Karpas-422 (cell line): ENCODE measurements around the gene LUC7L. TPM values are rescaled to one million over a fixed set of nuclear protein-coding genes. Genes with fewer than 3 reads are reported as not detected.
"Not testable (repeated sequence)": the region's sequence is repeated elsewhere in the genome, so short reads cannot be mapped to it uniquely, and the experiment has no call there.

ENCODE experiments used
- DNase-seq: peaks from one replicate; pipeline ENCODE4 v3.0.0-alpha.2; 2015
- H2AFZ ChIP-seq: fragments of 200-600 bp; sonication (generic); 2 replicates; pipeline ENCODE4 v1.6.1; 2014; ENCODE audit warnings: antibody characterized with exemption, low read length, mixed read lengths
- H3K27ac ChIP-seq: fragments of 200-600 bp; sonication (generic); 2 replicates; pipeline ENCODE4 v1.5.1; 2014; ENCODE audit warnings: mild to moderate bottlenecking, low read length, moderate library complexity
- H3K27me3 ChIP-seq: fragments of 200-600 bp; sonication (generic); 2 replicates; pipeline ENCODE4 v1.6.1; 2014; ENCODE audit warnings: low read length, mixed read lengths
- H3K36me3 ChIP-seq: fragments of 200-600 bp; sonication (generic); 2 replicates; pipeline ENCODE4 v1.6.1; 2014; ENCODE audit warnings: low read length, mixed read lengths; ENCODE audit not compliant: insufficient read depth
- H3K4me1 ChIP-seq: fragments of 200-600 bp; sonication (generic); 2 replicates; pipeline ENCODE4 v1.6.1; 2014; ENCODE audit warnings: mild to moderate bottlenecking, low read length, mixed read lengths
- H3K4me2 ChIP-seq: fragments of 200-600 bp; sonication (generic); 2 replicates; pipeline ENCODE4 v1.6.1; 2014; ENCODE audit warnings: low read length, low read depth, mild to moderate bottlenecking; ENCODE audit not compliant: poor library complexity, severe bottlenecking
- H3K4me3 ChIP-seq: fragments of 200-600 bp; sonication (generic); 2 replicates; pipeline ENCODE4 v1.5.1; 2014; ENCODE audit warnings: mild to moderate bottlenecking, antibody characterized with exemption, low read length, mixed read lengths
- H3K79me2 ChIP-seq: fragments of 200-600 bp; sonication (generic); 2 replicates; pipeline ENCODE4 v1.6.1; 2014; ENCODE audit warnings: mild to moderate bottlenecking, low read length, mixed read lengths
- H3K9ac ChIP-seq: fragments of 200-600 bp; sonication (generic); 2 replicates; pipeline ENCODE4 v1.6.0; 2014; ENCODE audit warnings: low read length
- H3K9me2 ChIP-seq: fragments of 200-600 bp; sonication (generic), shearing (Covaris generic); replicated peaks from 2 replicates; pipeline ENCODE4 v1.6.0; 2014; ENCODE audit warnings: mild to moderate bottlenecking, low read length, moderate library complexity; ENCODE audit not compliant: insufficient read depth
- H3K9me3 ChIP-seq: fragments of 300-700, 200-600 bp; sonication (generic); 2 replicates; pipeline ENCODE4 v1.6.1; 2014; ENCODE audit warnings: low read length, mixed read lengths
- H4K20me1 ChIP-seq: fragments of 200-600 bp; sonication (generic); 2 replicates; pipeline ENCODE4 v1.6.1; 2014; ENCODE audit warnings: mild to moderate bottlenecking, antibody characterized with exemption, low read length, low read depth; ENCODE audit not compliant: insufficient read depth
- total RNA-seq: library from RNA; depleted of rRNA; stranded (reverse); fragments of >200 nt; shearing (Covaris generic); gene quantifications from 2 replicates; pipeline ENCODE4 v1.2.3, GENCODE V29; 2014; ENCODE audit warnings: low replicate concordance

The LUC7L gene
- total RNA-seq, 1 experiment from 2014 or later = 85.6 TPM

DNA sequence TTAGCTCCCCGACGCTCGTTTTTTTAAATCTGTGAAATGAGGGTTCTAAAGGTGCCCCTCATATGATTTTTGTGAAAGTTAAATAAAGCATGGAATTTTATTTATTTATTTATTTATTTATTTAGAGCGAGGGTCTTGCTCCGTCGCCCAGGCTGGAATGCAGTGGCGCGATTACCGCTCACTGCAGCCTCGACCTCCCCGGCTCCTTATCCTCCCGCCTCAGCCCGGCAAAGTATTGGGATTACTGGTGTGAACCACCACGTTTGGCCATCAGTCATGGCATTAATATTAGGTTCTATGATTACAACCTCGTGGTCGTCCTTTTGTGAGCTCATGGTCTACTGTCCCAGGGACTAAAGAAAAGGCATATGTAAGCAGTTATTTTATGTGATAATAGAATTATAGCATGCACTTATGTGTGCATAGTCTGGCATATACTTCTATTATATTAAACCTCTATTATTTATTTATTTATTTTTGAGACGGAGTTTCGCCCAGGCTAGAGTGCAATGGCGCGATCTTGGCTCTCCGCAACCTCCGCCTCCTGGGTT, 557 bp upstream of the LUC7L start:
- H3K4me1 ChIP-seq = peaks cover 24% of the 10 kb centered on the region
- H2AFZ ChIP-seq = no peak overlapping the region
- peak overlapping the region; percentile 94; the same call in 1 of the 2 replicates for H3K9ac ChIP-seq
- peak; percentile 50 for DNase-seq
- H3K36me3 ChIP-seq = peaks cover 27% of the 10 kb centered on the region
- no peaks in the 10 kb centered on the region for H3K9me2 ChIP-seq
- peaks cover 40% of the 10 kb centered on the region for H3K79me2 ChIP-seq
- H3K9me3 ChIP-seq = no peaks in the 10 kb centered on the region
- H3K27ac ChIP-seq = no peak overlapping the region
- H3K4me2 ChIP-seq = peak overlapping the region; percentile 97
- H3K27me3 ChIP-seq = no peaks in the 10 kb centered on the region
- H3K4me3 ChIP-seq = peak overlapping the region; percentile 95
- peaks cover 24% of the 10 kb centered on the region for H4K20me1 ChIP-seq

DNA sequence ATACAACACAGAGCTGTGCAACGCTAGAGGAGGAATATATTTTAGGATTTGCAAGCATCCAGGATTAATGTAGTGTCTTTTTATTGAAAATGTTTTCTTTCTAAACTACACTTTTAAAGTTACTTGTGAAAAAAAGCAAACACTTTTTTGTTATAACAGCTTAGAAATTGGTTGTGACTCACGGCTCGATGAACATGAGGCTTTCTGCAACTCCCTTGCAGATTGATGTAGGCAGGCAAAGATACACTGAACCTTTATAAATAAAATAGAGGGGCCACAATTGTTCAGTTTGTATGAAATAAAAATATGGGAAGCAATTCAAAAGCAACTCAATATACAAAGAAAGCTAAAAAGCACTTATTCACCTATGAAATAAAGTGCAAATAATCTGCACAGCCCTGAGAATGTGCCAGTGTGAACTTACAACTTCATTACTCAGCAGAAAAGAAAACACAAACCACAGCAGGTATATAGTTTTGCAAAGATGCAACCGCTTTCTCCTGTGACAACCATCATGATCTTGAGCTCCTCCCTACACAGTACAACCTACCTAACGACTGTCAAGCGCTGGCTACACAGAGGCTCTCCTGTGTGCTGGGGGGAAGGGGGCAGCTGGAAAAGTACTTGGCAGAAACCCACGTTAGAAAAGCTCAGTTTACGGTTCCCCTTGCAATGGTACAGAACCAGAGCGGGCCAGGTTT, 948 bp downstream of the LUC7L start:
- peaks cover 18% of the 10 kb centered on the region for H3K4me1 ChIP-seq
- H3K9ac ChIP-seq = peak overlapping the region; percentile 94
- 0 out of 2 replicates have a peak overlapping the region, but pooled peaks have one; percentile 14 for H2AFZ ChIP-seq
- H3K36me3 ChIP-seq = peaks cover 29% of the 10 kb centered on the region
- peak overlapping the region; percentile 95 for H3K4me3 ChIP-seq
- H3K4me2 ChIP-seq = peak overlapping the region; percentile 97
- peaks cover 50% of the 10 kb centered on the region for H3K79me2 ChIP-seq
- H4K20me1 ChIP-seq = peaks cover 24% of the 10 kb centered on the region
- H3K27me3 ChIP-seq = no peaks in the 10 kb centered on the region
- no peaks in the 10 kb centered on the region for H3K9me2 ChIP-seq
- DNase-seq = peak; percentile 53
- no peaks in the 10 kb centered on the region for H3K9me3 ChIP-seq
- peak overlapping the region; percentile 52 for H3K27ac ChIP-seq

DNA sequence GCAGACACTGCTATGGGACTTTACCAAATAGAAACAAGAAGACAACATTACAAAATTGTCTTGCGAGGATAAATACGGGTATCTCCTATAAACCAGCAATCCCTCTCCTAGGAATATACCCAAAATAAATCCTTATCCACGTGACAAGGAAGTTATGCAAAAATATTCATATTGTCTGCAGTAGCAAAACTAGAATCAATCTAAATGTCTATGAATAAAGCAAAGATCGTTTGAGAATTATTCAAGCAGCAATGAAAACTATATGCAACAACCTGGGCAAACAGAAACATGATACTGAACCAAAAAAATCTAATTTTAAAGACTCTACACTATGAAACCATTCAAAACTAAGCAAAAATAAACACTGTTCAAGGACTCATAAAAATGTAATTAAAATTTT, 9.2 kb downstream of the LUC7L start:
- H3K36me3 ChIP-seq = peaks cover 33% of the 10 kb centered on the region

DNA sequence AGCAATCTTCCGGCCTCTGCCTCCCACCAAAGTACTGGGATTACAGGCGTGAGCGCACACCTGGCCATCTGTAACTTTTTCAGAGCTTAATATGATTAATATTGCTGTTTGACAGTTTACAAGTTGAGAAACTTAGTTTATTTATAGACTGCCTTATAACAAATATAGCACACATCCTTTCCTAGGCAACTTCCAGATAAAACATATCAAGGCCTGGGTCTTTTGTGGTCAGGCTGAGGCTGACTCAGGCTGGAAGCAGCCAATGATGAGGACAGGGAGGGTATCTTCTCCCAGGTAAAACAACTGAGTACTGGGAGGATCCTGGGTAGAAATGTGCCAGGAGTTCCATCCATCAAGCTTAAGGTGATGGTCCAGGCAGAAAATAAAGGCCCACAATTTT, 16.2 kb downstream of the LUC7L start:
- Histone ChIP-seq H3K9ac (no peak overlapping the region), H3K9me3 (no peaks in the 10 kb centered on the region), H3K27me3 (no peaks in the 10 kb centered on the region), H3K36me3 (peaks cover 33% of the 10 kb centered on the region; the same call in 1 of the 2 replicates), H3K27ac (no peak overlapping the region), H3K79me2 (peaks cover 56% of the 10 kb centered on the region), H4K20me1 (peaks cover 17% of the 10 kb centered on the region), H3K4me1 (no peaks in the 10 kb centered on the region), H3K4me2 (no peak overlapping the region), H3K4me3 (no peak overlapping the region), H2AFZ (no peak overlapping the region), H3K9me2 (no peaks in the 10 kb centered on the region)
- DNase-seq = no peak

More for the DNA sequence above, 9.2 kb downstream of the LUC7L start:
- Histone ChIP-seq H4K20me1 (no peaks in the 10 kb centered on the region), H3K27ac (no peak overlapping the region), H3K4me2 (no peak overlapping the region), H3K9me3 (no peaks in the 10 kb centered on the region), H3K4me1 (no peaks in the 10 kb centered on the region), H3K9ac (no peak overlapping the region), H3K27me3 (no peaks in the 10 kb centered on the region), H2AFZ (no peak overlapping the region), H3K79me2 (peaks cover 57% of the 10 kb centered on the region), H3K9me2 (no peaks in the 10 kb centered on the region), H3K4me3 (no peak overlapping the region)
- no peak for DNase-seq

DNA sequence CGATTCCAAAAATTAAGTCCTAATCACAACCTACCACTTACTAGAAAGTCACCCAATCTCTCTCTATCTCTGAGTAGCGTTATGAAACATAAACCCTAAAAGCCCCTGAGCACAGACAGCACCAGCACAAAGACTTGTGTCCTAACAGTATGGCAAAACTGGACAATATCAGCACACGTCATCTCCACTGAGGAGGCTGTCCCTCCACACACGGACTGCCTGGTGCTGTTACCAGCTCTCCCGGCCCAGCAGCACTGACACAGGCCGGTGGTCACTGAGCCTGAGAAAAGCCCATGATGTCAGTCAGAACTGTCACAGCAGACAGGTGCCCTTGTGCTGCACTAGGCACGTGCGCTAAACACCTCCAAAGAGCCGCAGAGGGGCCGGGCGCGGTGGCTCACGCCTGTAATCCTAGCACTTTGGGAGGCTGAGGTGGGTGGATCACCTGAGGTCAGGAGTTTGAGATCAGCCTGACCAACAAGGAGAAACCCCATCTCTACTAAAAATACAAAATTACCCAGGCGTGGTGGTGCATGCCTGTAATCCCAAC, 17.5 kb downstream of the LUC7L start:
- peaks cover 49% of the 10 kb centered on the region for H3K79me2 ChIP-seq
- not testable (repeated sequence) for H3K4me3 ChIP-seq, H3K27ac ChIP-seq, DNase-seq, H3K4me1 ChIP-seq, H2AFZ ChIP-seq, H3K9ac ChIP-seq, H3K9me3 ChIP-seq, H3K4me2 ChIP-seq, H3K9me2 ChIP-seq, H3K27me3 ChIP-seq
- peaks cover 17% of the 10 kb centered on the region for H4K20me1 ChIP-seq
- H3K36me3 ChIP-seq = peaks cover 33% of the 10 kb centered on the region; the same call in 1 of the 2 replicates

DNA sequence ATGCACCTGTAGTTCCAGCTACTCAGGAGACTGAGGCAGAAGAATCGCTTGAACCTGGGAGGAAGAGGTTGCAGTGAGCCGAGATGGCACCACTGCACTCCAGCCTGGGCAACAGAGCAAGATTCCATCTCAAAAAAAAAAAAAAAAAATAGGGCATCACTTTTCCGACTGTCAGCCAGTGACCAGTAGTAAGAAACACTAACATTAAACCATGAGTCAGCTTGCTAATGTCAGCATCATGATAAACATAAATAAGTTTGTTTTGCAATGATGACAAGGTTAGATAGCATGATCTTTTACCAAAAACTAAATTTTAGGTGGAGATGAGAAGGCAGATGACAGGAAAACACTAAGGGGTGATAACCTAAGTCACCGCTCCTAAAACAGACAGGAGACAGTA, 19.9 kb downstream of the LUC7L start:
- not testable (repeated sequence) for DNase-seq, H3K4me3 ChIP-seq, H3K9ac ChIP-seq, H2AFZ ChIP-seq, H3K4me1 ChIP-seq, H3K27ac ChIP-seq, H3K4me2 ChIP-seq, H3K27me3 ChIP-seq, H3K9me2 ChIP-seq, H3K9me3 ChIP-seq
- H3K79me2 ChIP-seq = peaks cover 44% of the 10 kb centered on the region
- H3K36me3 ChIP-seq = peaks cover 49% of the 10 kb centered on the region
- H4K20me1 ChIP-seq = peaks cover 21% of the 10 kb centered on the region

DNA sequence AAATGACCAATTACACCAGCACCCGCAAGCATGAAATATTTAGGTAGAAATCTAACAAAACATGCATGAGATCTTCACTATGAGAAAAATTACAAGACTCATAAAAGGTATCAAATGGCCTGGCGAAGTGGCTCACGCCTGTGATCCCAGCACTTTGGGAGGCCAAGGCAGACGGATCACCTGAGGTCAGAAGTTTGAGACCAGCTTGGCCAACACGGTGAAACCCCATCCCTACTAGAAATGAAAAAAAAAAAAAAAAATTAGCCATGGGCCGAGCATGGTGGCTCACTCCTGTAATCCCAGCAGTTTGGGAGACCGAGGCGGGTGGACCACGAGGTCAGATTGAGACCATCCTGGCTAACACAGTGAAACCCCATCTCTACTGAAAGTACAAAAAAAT, 25.2 kb downstream of the LUC7L start:
- H3K4me1 ChIP-seq, H3K27ac ChIP-seq, H3K9ac ChIP-seq, H3K9me2 ChIP-seq, H2AFZ ChIP-seq, H4K20me1 ChIP-seq, DNase-seq, H3K27me3 ChIP-seq, H3K4me2 ChIP-seq, H3K4me3 ChIP-seq, H3K9me3 ChIP-seq: not testable (repeated sequence)
- H3K36me3 ChIP-seq = peaks cover 43% of the 10 kb centered on the region
- H3K79me2 ChIP-seq = peaks cover 14% of the 10 kb centered on the region

DNA sequence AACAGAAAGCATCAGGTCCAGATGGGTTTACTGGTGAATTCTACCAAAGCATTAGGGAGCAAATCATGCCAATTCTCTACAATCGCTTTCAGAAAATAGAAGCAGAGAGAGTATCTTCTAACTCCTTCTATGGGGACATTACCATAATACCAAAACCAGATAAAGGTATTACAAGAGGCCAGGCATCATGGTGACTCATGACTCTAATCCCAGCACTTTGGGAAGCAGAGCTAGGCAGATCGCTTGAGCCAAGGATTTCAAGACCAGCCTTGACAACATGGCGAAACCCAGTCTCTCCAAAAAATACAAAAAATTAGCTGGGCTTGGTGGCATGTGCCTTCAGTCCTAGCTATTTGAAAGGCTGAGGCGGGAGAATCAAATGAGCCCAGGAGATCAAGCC, 26.0 kb downstream of the LUC7L start:
- H3K4me2 ChIP-seq = no peak overlapping the region
- no peaks in the 10 kb centered on the region for H3K9me2 ChIP-seq
- no peak overlapping the region for H2AFZ ChIP-seq
- DNase-seq = no peak
- H3K27ac ChIP-seq = no peak overlapping the region
- H3K79me2 ChIP-seq = peaks cover 7% of the 10 kb centered on the region; the same call in 1 of the 2 replicates
- H3K36me3 ChIP-seq = peaks cover 43% of the 10 kb centered on the region
- 0 out of 2 replicates have a peak, but pooled peaks cover 4% of the 10 kb centered on the region for H4K20me1 ChIP-seq
- no peak overlapping the region for H3K4me3 ChIP-seq
- no peaks in the 10 kb centered on the region for H3K9me3 ChIP-seq
- H3K27me3 ChIP-seq = no peaks in the 10 kb centered on the region
- H3K4me1 ChIP-seq = no peaks in the 10 kb centered on the region
- no peak overlapping the region for H3K9ac ChIP-seq
